Stimulated activated CD4-positive, alpha-beta T cell treated with anti-CD3 and anti-CD28 coated beads, TNF-alpha, amount 100 ng/mL, for 24 hours (primary cell): ENCODE data around the gene RTTN.

Experiments used
- DNase-seq, 3 experiments: peaks; one replicate each; pipeline ENCODE4 v3.0.0-alpha.2; 2020; ENCODE audit warnings: low read depth in 3 of 3

RTTN gene

GRCh38 chr18:70197844-70198243, 7.6 kb downstream of the RTTN start:
- no peak for DNase-seq

GRCh38 chr18:70197026-70197425, 8.5 kb downstream of the RTTN start:
- DNase-seq, result no peak

GRCh38 chr18:70195852-70196434, 9.5 kb downstream of the RTTN start:
- no peak for DNase-seq

GRCh38 chr18:70195014-70195614, 10.4 kb downstream of the RTTN start:
- DNase-seq, result no peak

DNA sequence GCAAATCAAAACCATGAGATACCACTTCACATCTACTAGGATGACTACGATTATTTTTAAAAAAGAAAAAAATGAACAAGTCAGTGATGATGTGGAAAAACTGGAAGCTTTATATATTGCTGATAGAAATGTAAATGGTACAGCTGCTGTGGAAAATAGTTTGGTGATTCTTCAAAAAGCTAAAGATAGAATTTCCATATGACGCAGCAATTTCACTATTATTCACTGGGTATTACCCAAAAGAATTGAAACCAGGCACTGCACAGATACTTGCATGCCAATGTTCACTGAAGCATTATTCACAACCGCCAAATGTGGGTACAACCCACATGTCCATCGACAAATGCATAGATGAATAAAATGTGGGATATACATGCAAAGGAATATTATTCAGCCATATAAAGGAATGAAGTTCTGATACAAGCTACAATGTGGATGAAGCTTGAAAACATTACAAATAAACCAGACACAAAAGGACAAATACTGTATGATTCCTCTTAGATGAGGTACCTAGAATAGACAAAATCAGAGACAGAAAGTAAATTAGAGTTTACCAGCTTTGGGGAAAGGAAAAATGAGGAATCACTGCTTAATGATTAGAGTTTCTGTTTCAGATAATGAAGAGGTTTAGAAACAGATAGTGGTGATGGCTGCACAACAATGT, 11.1 kb downstream of the RTTN start:
- no peak for DNase-seq

- DNase-seq, result no peak
These were observed 15.0 kb downstream of the RTTN start for GRCh38 chr18:70190529-70190928.

GRCh38 chr18:70188113-70188512, 17.4 kb downstream of the RTTN start:
- no peak for DNase-seq

DNA sequence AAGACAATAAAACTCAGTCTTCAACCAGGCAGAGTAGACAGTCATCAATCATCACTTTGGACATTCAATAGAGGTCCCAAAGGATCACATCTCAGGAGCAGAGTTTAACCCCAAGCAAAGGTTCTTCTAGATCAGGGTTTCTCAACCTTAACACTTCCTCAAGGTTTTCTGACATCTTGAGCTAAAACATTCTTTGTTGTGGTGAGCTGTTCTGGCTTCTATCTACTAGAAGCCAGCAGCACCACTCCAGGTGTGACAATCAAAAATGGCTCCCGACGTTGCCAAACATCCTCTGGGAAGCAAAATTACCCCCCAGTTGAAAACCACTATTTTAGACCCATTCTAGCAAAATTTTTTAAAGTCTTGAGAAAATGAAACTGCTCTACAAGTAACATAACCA, 22.0 kb downstream of the RTTN start:
- no peak for DNase-seq

- no peak for DNase-seq
These were observed 22.9 kb downstream of the RTTN start for GRCh38 chr18:70182548-70182947.

DNA sequence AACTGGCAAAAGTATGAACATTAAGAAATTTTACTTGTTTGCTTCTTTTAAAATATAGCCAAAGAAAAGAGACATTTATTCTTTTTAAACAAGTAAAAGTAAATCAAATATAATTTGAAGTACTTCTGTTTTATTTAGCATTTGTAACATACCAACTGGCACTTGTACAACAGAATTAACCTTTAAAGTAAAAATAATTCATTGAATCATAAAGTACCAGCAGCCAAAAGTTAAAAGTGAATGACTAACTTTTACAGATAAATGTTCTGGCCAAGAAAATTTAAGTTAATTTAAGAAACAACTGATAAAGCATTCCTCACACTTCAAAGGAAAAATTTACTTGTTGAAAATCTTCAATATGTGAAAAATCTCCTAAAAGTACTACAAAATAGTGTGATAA, 23.8 kb downstream of the RTTN start:
- no peak for DNase-seq

DNA sequence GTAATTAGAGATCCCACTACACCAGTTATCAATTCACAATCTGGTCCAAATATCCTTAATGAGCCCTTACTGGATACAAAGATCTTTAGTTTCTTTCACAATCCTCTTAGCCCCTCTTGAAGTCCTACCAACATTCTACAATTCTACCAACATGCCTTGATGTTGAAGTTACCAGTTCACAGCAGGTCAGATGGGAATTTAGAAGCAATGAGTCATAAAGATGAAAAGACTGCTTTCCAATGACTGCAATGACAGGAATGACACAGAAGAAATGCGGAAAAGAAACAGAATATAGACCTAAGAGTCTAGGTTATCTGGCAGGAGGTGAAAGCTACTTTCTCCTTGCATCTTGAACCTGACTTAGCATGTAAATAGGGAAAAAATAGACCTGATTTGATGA, 24.5 kb downstream of the RTTN start:
- no peak for DNase-seq

- no peak for DNase-seq
These were observed 28.9 kb downstream of the RTTN start for GRCh38 chr18:70176537-70176936.

- no peak for DNase-seq
These were observed 30.3 kb downstream of the RTTN start for GRCh38 chr18:70175216-70175615.

DNA sequence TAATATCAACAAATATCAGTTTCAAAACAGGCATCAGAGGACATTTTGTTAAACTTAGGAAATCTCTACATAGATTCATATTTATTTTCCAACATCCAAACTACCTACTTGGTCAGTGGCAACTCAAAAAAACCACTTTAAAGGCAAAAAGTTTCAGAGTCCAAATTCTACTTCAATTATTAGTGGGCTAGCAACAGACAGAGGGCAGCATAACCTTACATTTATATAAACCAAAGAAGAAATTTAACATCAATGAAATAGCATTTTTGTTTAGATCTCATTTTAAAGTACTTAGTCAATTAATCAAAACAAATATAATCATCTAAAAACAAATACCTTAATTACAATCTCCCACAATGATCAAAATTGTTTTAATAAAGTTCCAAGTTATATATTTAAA, 33.3 kb downstream of the RTTN start:
- DNase-seq, result no peak

- DNase-seq, result no peak
These were observed 35.7 kb downstream of the RTTN start for GRCh38 chr18:70169747-70170146.

DNA sequence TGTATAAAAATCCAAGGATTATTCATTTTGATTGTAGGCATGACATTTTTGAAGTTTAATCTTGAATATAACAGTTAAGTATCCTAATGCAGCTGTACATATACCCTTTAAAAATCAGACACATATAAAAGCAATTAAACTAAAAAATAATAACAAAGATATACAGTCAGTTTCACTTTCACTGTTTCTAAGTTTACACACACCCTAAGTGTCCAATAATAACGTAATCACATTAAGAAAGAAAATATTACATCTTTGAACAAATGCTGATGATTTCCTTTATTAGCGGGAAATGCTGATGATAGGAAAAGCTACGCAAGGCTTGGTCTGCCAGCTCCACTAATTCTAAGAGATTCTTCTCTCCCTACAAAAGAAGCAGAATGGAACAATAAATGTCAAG, 38.8 kb downstream of the RTTN start:
- DNase-seq, result no peak

- DNase-seq, result no peak
These were observed 39.6 kb downstream of the RTTN start for GRCh38 chr18:70165936-70166335.

DNA sequence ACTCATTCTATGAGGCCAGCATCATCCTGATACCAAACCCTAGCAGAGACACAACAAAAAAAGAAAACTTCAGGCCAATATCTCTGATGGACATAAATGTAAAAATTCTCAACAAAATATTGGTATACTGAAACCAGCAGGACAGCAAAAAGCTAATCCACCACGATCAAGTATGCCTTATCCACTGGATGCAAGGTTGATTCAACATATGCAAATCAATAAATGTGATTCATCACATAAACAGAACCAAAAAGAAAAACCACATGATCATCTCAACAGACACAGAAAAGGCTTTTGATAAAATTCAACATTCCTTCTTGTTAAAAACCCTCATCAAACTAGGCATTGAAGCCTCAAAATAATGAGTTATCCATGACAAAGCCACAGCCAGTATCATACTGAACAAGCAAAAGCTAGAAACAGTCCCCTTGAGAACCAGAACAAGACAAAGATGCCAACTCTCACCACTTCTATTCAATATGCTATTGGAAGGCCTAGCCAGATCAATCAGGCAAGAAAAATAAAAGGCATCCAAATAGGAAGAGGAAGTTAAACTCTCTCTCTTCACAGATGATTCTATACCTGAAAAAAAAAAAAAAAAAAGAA, 45.3 kb downstream of the RTTN start:
- DNase-seq, result no peak

DNA sequence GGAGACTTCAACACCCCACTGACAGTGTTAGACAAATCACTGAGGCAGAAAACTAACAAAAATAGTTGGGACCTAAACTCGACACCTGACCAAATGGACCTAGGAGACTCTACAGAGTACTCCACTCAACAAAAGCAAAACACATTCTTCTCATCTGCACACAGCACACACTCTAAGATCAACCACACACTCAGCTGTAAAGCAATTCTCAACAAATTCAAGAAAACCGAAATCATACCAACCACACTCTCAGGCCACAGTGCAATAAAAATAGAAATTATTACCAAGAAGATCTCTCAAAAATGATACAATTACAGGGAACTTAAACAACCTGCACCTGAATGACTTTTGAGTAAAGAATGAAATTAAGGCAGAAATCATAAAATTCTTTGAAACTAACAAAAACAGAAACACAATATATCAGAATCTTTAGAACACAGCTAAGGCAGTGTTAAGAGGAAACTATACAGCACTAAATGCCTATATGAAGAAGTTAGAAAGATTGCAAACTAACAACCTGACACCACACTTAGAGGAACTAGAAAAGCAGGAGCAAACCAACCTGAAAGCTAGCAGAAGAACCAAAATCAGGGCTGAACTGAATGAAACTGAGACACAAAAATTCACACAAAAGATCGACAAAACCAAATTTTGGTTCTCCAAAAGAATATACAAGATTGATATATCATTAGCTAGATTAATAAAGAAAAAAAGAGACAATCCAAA, 46.3 kb downstream of the RTTN start:
- no peak for DNase-seq

GRCh38 chr18:70156886-70157285, 48.6 kb downstream of the RTTN start:
- DNase-seq, result no peak

DNA sequence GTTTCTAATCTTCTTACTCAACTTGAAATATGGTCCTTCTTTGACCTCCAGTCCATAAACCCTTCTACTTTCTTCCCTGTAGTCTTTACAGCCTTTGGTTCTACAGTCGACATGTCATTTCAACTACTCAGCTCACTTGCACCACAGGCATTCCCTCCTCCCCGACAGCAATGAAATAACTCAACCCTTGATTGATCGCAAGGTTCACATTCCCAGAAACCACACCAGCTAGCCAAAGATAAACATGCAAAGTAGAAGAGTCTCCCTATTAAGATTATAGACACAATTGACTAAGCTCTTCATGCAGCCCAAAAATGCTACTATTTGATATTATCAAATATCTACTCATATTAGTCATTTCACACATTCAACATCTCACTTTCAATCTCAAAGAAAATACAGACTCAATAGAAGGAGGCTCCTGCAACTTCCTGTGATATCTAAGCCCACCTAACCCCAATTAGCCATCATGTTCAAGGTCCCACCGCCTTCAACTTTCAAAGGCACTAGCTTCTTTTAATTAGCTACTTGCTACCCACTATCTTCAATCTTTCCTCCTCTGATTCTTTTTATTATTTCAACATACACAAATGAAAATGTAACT, 50.8 kb downstream of the RTTN start:
- no peak for DNase-seq

DNA sequence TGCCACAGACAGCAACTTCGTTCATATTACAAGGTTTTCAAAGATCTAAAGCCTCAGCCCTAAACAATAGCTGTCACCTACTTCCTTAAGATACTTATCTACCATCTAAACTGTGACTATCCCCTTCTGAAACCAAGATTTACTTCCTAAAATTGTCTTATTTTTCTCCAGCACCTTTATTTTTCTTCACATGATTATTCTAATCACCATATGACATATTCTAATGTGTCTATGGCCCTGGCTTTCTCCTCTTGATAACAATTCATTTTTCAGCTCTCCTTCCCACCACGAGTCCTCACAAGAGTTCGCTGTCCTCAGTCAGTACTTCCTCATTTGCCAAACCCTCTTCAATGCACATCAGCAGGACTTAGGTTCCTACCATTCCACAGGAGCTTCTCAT, 53.9 kb downstream of the RTTN start:
- no peak for DNase-seq
